ENCODE results near the gene CPSF4L. TPM values are rescaled to one million over a fixed set of nuclear protein-coding genes. Genes with fewer than 3 reads are reported as not detected.
A peak's percentile ranks its signal among the peaks of the same experiment; 100 is the strongest.

Gene CPSF4L
- polyA plus RNA-seq, 3 donors, result not detected

DNA sequence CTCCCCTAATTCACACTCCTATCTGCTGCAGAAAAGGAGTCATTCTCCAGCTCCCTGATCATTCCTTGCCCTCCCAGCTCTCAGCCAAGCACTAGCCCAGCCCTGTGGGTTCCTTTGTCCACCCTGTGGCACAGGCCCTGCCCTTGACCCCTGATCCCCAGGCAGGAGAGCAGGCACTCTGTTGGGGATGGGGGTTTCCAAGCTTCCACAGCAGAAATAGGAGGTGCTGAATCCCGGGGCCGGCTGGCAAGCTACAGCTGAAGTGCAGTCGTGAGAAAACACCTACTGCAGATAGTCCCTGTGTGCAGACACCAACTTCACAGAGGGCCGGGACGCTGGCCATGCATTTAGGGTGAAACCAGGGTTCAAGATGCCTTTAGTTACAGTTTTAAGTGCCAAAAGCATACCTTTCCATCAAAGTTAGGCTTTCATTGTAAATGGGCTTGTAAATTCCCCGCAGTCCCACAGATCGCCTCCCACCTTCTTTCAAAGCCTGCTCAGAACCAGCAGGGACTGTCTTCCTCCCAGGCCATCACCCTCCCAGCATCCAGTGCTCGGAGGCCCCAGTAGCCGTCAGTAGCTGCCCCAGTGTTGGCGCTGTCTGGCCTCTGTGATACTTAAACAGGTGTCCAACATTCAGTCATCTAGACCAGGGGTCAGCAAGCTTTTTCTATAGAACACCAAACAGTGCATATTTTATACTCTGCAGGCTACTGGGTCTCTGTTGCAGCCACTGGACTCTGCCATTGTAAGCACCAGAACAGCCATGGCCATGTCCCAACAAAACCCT lies 10.6 kb downstream of the CPSF4L start:
- Histone ChIP-seq H3K36me3 (replicated peaks in 1 of 2; ENCODE audit: control insufficient read depth in 1 of 2, insufficient read depth in 2 of 2, low read length in 2 of 2) (peaks cover 0 to 27% of the 10 kb centered on the region in 2 donors), H3K4me2 (replicated peaks; ENCODE audit: extremely low read depth, low read length, poor library complexity, severe bottlenecking) (no peak overlapping the region), H4K20me1 (ENCODE audit: insufficient read depth, low read length) (no peaks in the 10 kb centered on the region), H3K4me3 (replicated peaks in 1 of 3; ENCODE audit: low read depth in 2 of 3, low read length in 3 of 3) (no peak overlapping the region), H3K9ac (ENCODE audit: insufficient read depth, low read length, poor library complexity, severe bottlenecking) (no peak overlapping the region), H3K79me2 (ENCODE audit: insufficient read depth, low read length) (no peaks in the 10 kb centered on the region), H3K4me1 (ENCODE audit: control insufficient read depth in 1 of 2, insufficient read depth in 2 of 2, low read length in 2 of 2) (no peaks in the 10 kb centered on the region), H2AFZ (ENCODE audit: insufficient read depth, low read depth, low read length, poor library complexity, severe bottlenecking) (no peak overlapping the region), H3K9me3 (replicated peaks in 1 of 2; ENCODE audit: control insufficient read depth in 1 of 2, insufficient read depth in 1 of 2, low read length in 2 of 2) (no peaks in the 10 kb centered on the region), H3K27me3 (ENCODE audit: control insufficient read depth in 2 of 2, insufficient read depth in 2 of 2, low read length in 2 of 2) (no peaks in the 10 kb centered on the region), H3K27ac (ENCODE audit: low read depth in 1 of 2, low read length in 2 of 2) (no peak overlapping the region)
- 97% methylated on average over 5 of the region's 10 CpGs for WGBS (ENCODE audit: insufficient coverage)
- Mint-ChIP-seq H3K4me3 (no peak overlapping the region), H3K9me3 (no peaks in the 10 kb centered on the region), H3K4me1 (peaks cover 3% of the 10 kb centered on the region), H3K27ac (peak overlapping the region in 1 of 7 donors; percentile 29), H3K36me3 (peaks cover 14 to 22% of the 10 kb centered on the region in 2 donors), H3K27me3 (ENCODE audit: low read depth in 3 of 3) (peaks cover 0 to 6% (median 1%) of the 10 kb centered on the region in 3 donors)
- DNase-seq, result no peak
- intact Hi-C loops (cut with micrococcal nuclease), result no loop called here
- no peak for TF ChIP-seq CTCF (IDR thresholded peaks at IDR 0.05)

DNA sequence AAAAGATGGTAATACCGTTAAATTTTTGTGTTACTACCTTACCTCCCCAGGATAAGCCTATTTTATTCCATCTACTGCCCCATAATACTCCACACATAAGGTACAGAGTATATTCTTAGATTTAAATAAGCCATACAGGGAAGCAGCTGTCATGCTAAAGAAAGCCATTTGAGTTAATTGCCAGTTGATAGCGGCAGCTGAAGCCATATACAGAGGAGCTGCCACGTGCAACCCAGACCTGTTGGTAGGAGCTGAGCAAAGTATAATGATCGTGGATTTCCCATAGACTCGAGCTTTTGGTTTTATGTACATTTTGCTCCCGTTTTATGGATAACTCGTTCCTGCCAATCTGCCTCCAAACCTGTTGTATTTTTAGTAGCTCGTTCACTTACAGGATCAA lies 12.0 kb downstream of the CPSF4L start:
- WGBS (ENCODE audit: insufficient coverage), result 94% methylated on average over 7 of the region's 8 CpGs
- Histone ChIP-seq H3K27ac (ENCODE audit: low read depth in 1 of 2, low read length in 2 of 2) (no peak overlapping the region), H4K20me1 (ENCODE audit: insufficient read depth, low read length) (no peaks in the 10 kb centered on the region), H3K9me3 (replicated peaks in 1 of 2; ENCODE audit: control insufficient read depth in 1 of 2, insufficient read depth in 1 of 2, low read length in 2 of 2) (no peaks in the 10 kb centered on the region), H3K4me1 (ENCODE audit: control insufficient read depth in 1 of 2, insufficient read depth in 2 of 2, low read length in 2 of 2) (no peaks in the 10 kb centered on the region), H3K36me3 (replicated peaks in 1 of 2; ENCODE audit: control insufficient read depth in 1 of 2, insufficient read depth in 2 of 2, low read length in 2 of 2) (peaks cover 8 to 40% of the 10 kb centered on the region in 2 donors), H3K9ac (ENCODE audit: insufficient read depth, low read length, poor library complexity, severe bottlenecking) (no peak overlapping the region), H3K4me3 (replicated peaks in 1 of 3; ENCODE audit: low read depth in 2 of 3, low read length in 3 of 3) (no peak overlapping the region), H3K4me2 (replicated peaks; ENCODE audit: extremely low read depth, low read length, poor library complexity, severe bottlenecking) (no peak overlapping the region), H2AFZ (ENCODE audit: insufficient read depth, low read depth, low read length, poor library complexity, severe bottlenecking) (no peak overlapping the region), H3K79me2 (ENCODE audit: insufficient read depth, low read length) (no peaks in the 10 kb centered on the region), H3K27me3 (ENCODE audit: control insufficient read depth in 2 of 2, insufficient read depth in 2 of 2, low read length in 2 of 2) (no peaks in the 10 kb centered on the region)
- Mint-ChIP-seq H3K27ac (peak overlapping the region in 1 of 7 donors; percentile 8), H3K36me3 (peaks cover 23 to 30% of the 10 kb centered on the region in 2 donors), H3K27me3 (ENCODE audit: low read depth in 3 of 3) (peaks cover 0 to 6% (median 1%) of the 10 kb centered on the region in 3 donors), H3K4me3 (no peak overlapping the region), H3K4me1 (no peaks in the 10 kb centered on the region), H3K9me3 (no peaks in the 10 kb centered on the region)
- no peak for TF ChIP-seq CTCF (IDR thresholded peaks at IDR 0.05)
- DNase-seq, result no peak
- intact Hi-C loops (cut with micrococcal nuclease), result no loop called here

Measured in CD14-positive monocyte (primary cell).